A549 (cell line): ENCODE data around the gene TFCP2L1.

ENCODE experiments used
- CTCF ChIP-seq: fragments of >200 bp; sonication (Bioruptor Twin); formaldehyde crosslinking; IDR thresholded peaks from 3 replicates; pipeline ENCODE4 v1.5.1; 2016
- RCOR1 ChIP-seq: fragments of 150-350 bp; IDR thresholded peaks from 2 replicates; pipeline ENCODE4 v1.6.1; 2014; ENCODE audit warnings: antibody characterized with exemption, low read length, low read depth
- TF ChIP-seq, protein P1 (sequence below): fragments of 150-350 bp; IDR thresholded peaks from 2 replicates; pipeline ENCODE4 v1.6.1; 2014; ENCODE audit warnings: low read depth, mild to moderate bottlenecking, low read length

DNA sequence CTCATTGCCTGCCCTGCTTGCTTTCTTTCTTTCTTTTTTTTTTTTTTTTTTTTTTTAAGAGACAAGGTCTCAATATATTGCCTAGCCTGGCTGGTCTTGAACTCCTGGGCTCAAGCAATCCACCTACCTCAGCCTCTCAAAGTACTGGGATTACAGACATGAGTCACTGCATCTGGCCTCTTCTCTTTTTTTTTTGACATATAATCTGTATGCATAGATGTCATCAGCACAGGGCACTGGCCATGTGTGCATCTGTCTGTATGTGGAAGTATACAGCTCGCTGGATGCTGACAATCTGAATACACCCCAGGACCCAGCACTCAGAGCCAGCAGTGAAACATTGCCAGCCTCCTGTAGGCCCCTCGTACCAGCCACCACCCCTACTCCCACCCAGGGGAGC lies 49.5 kb downstream of the TFCP2L1 start:
- TF ChIP-seq, protein P1, sequence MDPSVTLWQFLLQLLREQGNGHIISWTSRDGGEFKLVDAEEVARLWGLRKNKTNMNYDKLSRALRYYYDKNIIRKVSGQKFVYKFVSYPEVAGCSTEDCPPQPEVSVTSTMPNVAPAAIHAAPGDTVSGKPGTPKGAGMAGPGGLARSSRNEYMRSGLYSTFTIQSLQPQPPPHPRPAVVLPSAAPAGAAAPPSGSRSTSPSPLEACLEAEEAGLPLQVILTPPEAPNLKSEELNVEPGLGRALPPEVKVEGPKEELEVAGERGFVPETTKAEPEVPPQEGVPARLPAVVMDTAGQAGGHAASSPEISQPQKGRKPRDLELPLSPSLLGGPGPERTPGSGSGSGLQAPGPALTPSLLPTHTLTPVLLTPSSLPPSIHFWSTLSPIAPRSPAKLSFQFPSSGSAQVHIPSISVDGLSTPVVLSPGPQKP, result no peak
- TF ChIP-seq RCOR1 (no peak), CTCF (no peak)
